OCI-LY1 (cell line): ENCODE measurements around the gene PIK3R5.
"Not testable (repeated sequence)": the region's sequence is repeated elsewhere in the genome, so short reads cannot be mapped to it uniquely, and the experiment has no call there.

Source experiments
- H2AFZ ChIP-seq: fragments of 200-600 bp; sonication (generic), shearing (Covaris generic); 2 replicates; pipeline ENCODE4 v1.6.0; 2014; ENCODE audit warnings: antibody characterized with exemption, mild to moderate bottlenecking, low read length
- H3F3A ChIP-seq: fragments of 200-600 bp; sonication (generic), shearing (Covaris generic); 2 replicates; pipeline ENCODE4 v1.6.0; 2014; ENCODE audit warnings: mild to moderate bottlenecking, antibody characterized with exemption, low read length, moderate library complexity; ENCODE audit not compliant: insufficient read depth
- H3K27ac ChIP-seq: fragments of 200-600 bp; sonication (generic); 2 replicates; pipeline ENCODE4 v1.5.1; 2014; ENCODE audit warnings: low read length, mixed run types, mild to moderate bottlenecking, low read depth; ENCODE audit not compliant: poor library complexity, severe bottlenecking
- H3K27me3 ChIP-seq: fragments of 200-600 bp; sonication (generic); 2 replicates; pipeline ENCODE4 v1.6.0; 2014; ENCODE audit warnings: antibody characterized with exemption, mild to moderate bottlenecking, low read length, moderate library complexity; ENCODE audit not compliant: insufficient read depth
- H3K36me3 ChIP-seq: fragments of 200-600 bp; sonication (generic); 2 replicates; pipeline ENCODE4 v1.6.1; 2014; ENCODE audit warnings: mild to moderate bottlenecking, antibody characterized with exemption, low read length, moderate library complexity, mixed read lengths; ENCODE audit not compliant: insufficient read depth
- H3K4me1 ChIP-seq: fragments of 200-600 bp; sonication (generic); 2 replicates; pipeline ENCODE4 v1.5.1; 2014; ENCODE audit warnings: mild to moderate bottlenecking, low read length, moderate library complexity; ENCODE audit not compliant: insufficient read depth, severe bottlenecking
- H3K4me2 ChIP-seq: fragments of 200-600 bp; sonication (generic), shearing (Covaris generic); 2 replicates; pipeline ENCODE4 v1.6.1; 2014; ENCODE audit warnings: low read length
- H3K4me3 ChIP-seq: fragments of 200-600 bp; sonication (generic); 2 replicates; pipeline ENCODE4 v1.5.1; 2014; ENCODE audit warnings: low read length, low read depth, mild to moderate bottlenecking, mixed read lengths; ENCODE audit not compliant: poor library complexity, severe bottlenecking
- H3K79me2 ChIP-seq: fragments of 200-600 bp; shearing (Covaris generic); 2 replicates; pipeline ENCODE4 v1.6.1; 2016; ENCODE audit warnings: mixed run types, low read length, mixed read lengths; ENCODE audit not compliant: insufficient read depth
- H3K9ac ChIP-seq: fragments of 200-600 bp; sonication (generic), shearing (Covaris generic); 2 replicates; pipeline ENCODE4 v1.6.1; 2014; ENCODE audit warnings: mild to moderate bottlenecking, low read length, mixed read lengths
- H3K9me2 ChIP-seq: fragments of 200-600 bp; sonication (generic), shearing (Covaris generic); 2 replicates; pipeline ENCODE4 v1.6.1; 2014; ENCODE audit warnings: low read depth, mild to moderate bottlenecking, low read length, mixed read lengths
- H3K9me3 ChIP-seq: fragments of 200-600 bp; shearing (Covaris generic); 2 replicates; pipeline ENCODE4 v1.6.1; 2014; ENCODE audit warnings: low read length, mixed read lengths
- H4K20me1 ChIP-seq: fragments of 200-600 bp; sonication (generic), shearing (Covaris generic); 2 replicates; pipeline ENCODE4 v1.6.0; 2016; ENCODE audit warnings: mild to moderate bottlenecking, low read length; ENCODE audit not compliant: insufficient read depth
- EZH2 ChIP-seq: fragments of 200-600 bp; sonication (generic), shearing (Covaris generic); IDR thresholded peaks from 2 replicates; pipeline ENCODE4 v1.8.0; 2017; ENCODE audit warnings: borderline replicate concordance, mixed run types, mild to moderate bottlenecking, antibody characterized with exemption, low read length, moderate library complexity, mixed read lengths
- TF ChIP-seq, protein P1 (sequence below): fragments of 200-600 bp; sonication (generic), shearing (Covaris generic); IDR thresholded peaks from 2 replicates; pipeline ENCODE4 v1.5.1; 2017; ENCODE audit warnings: mild to moderate bottlenecking, antibody characterized with exemption, low read length, moderate library complexity, mixed read lengths

PIK3R5 gene

DNA sequence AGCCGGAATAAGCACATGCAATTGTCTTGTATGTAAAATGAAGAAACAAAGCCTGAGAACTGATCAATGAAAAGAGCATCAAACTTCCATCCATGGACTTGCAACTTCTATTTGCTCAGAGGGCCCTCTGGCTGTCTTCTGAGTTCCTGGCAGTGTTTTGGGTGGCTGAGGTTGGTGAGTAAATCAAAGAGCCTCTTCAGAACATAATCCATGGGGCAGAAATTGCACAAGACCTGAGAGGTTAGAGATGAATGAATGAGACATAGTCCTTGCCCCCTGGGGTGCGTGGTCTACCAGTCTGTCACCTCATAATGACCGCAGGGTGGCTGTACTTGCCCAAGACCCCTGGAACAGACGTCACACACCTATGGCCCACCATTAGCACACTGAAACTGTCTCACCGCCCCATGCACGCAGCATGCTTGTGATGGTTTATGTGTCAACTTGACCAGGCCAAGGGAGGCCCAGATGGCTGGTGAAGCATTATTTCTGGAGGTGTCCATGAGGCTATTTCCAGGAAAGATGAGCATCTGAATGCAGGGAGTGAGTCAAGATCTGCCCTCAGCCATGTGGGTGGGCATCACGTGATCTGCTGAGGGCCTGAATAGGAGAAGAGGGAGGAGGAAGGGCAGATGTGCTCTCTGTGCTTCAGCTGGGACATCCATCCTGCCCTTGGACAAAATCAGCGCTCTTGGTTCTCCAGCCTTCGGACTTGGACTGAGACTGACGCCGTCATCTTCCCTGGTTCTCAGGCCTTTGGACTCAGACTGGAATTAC is 106.3 kb downstream of the PIK3R5 start:
- Histone ChIP-seq H3K9me2 (no peaks in the 10 kb centered on the region), H3K4me1 (no peaks in the 10 kb centered on the region), H3K4me2 (no peak overlapping the region), H3K79me2 (no peaks in the 10 kb centered on the region), H3K4me3 (no peak overlapping the region), H2AFZ (no peak overlapping the region), H3K9ac (no peak overlapping the region), H3K27ac (no peak overlapping the region), H4K20me1 (no peaks in the 10 kb centered on the region), H3K9me3 (no peaks in the 10 kb centered on the region), H3K36me3 (no peaks in the 10 kb centered on the region), H3F3A (no peaks in the 10 kb centered on the region), H3K27me3 (no peaks in the 10 kb centered on the region)
- TF ChIP-seq, protein P1, sequence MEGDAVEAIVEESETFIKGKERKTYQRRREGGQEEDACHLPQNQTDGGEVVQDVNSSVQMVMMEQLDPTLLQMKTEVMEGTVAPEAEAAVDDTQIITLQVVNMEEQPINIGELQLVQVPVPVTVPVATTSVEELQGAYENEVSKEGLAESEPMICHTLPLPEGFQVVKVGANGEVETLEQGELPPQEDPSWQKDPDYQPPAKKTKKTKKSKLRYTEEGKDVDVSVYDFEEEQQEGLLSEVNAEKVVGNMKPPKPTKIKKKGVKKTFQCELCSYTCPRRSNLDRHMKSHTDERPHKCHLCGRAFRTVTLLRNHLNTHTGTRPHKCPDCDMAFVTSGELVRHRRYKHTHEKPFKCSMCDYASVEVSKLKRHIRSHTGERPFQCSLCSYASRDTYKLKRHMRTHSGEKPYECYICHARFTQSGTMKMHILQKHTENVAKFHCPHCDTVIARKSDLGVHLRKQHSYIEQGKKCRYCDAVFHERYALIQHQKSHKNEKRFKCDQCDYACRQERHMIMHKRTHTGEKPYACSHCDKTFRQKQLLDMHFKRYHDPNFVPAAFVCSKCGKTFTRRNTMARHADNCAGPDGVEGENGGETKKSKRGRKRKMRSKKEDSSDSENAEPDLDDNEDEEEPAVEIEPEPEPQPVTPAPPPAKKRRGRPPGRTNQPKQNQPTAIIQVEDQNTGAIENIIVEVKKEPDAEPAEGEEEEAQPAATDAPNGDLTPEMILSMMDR: no peak
- TF ChIP-seq EZH2: no peak

DNA sequence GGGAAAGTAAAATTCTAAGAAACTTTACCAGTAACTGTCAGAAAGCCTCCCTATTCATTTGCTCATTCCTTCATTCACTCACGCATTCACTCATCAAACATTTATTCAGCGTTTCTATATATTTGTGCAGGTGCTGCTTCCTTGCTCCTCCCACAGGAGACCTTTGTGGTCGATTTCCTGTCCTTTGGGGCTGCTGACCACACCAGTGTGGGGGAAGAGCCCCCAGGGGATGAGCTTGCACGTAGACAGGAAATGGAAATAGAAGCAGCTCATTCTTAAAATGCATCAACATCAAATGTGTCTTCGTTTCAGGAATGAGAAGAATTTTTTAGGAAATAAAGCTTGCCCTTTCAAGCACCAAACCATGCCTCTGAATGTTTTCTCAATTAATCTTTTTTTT is 107.6 kb downstream of the PIK3R5 start:
- no peaks in the 10 kb centered on the region for H3K4me1 ChIP-seq
- TF ChIP-seq, protein P1: no peak
- TF ChIP-seq EZH2: no peak
- no peaks in the 10 kb centered on the region for H3K9me2 ChIP-seq
- no peaks in the 10 kb centered on the region for H3K27me3 ChIP-seq
- H3K27ac ChIP-seq: no peak overlapping the region
- H3F3A ChIP-seq: no peaks in the 10 kb centered on the region
- no peaks in the 10 kb centered on the region for H3K9me3 ChIP-seq
- no peak overlapping the region for H3K4me3 ChIP-seq
- no peaks in the 10 kb centered on the region for H4K20me1 ChIP-seq
- no peak overlapping the region for H2AFZ ChIP-seq
- no peak overlapping the region for H3K9ac ChIP-seq
- H3K4me2 ChIP-seq: no peak overlapping the region
- H3K36me3 ChIP-seq: no peaks in the 10 kb centered on the region
- no peaks in the 10 kb centered on the region for H3K79me2 ChIP-seq

DNA sequence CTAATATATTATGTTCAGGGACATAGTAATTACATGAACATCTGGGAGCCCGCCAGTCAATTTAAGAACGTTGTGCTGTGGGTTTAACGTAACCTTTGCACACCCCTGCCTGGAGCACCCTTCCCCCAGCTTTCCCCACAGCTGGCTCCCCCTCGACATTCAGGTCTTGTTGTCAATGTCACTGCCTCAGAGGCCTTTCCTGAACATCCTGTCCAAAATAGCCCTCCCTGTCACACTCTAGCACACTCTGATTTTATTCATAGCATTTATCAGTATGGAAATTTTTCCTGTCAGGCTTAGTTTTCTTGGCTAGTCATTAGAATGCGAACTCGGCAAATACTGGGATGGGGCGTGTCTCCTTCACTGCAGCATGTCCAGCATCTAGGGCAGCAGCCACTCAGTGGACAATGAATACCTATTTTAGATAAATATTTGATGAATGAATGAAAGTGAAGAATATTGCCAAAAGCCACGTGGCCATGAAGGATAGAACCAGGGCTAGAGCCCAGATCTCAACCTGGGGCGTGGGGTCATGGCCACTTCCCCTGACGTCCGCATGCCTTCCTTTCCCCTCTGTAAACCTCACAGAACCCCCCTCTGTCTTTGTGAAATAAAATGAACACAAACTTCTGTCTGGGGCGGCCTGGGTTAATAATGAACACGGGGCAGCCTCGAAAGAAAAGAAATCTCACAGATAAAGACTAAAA is 108.5 kb downstream of the PIK3R5 start:
- H3K79me2 ChIP-seq: no peaks in the 10 kb centered on the region
- no peaks in the 10 kb centered on the region for H3K27me3 ChIP-seq
- no peaks in the 10 kb centered on the region for H4K20me1 ChIP-seq
- TF ChIP-seq EZH2: no peak
- TF ChIP-seq, protein P1: no peak
- no peaks in the 10 kb centered on the region for H3K4me1 ChIP-seq
- no peaks in the 10 kb centered on the region for H3F3A ChIP-seq
- no peak overlapping the region for H3K9ac ChIP-seq
- no peak overlapping the region for H3K27ac ChIP-seq
- H3K4me2 ChIP-seq: no peak overlapping the region
- H3K9me3 ChIP-seq: no peaks in the 10 kb centered on the region
- H3K36me3 ChIP-seq: no peaks in the 10 kb centered on the region
- H2AFZ ChIP-seq: no peak overlapping the region
- no peaks in the 10 kb centered on the region for H3K9me2 ChIP-seq
- H3K4me3 ChIP-seq: no peak overlapping the region

DNA sequence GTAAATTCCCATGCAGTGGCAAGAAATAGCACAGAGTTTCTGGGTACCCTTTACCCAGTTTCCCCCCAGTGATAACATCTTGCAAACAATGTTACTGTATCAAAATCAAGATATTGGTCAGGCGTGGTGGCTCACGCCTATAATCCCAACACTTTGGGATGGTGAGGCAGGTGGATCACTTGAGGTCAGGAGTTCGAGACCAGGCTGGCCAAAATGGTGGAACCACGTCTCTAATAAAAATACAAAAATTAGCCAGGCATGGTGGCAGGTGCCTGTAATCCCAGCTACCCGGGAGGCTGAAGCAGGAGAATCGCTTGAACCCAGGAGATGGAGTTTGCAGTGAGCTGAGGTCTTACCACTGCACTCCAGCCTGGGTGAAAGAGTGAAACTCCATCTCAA is 109.3 kb downstream of the PIK3R5 start:
- not testable (repeated sequence) for H3K4me1 ChIP-seq, H3K9ac ChIP-seq, H3K9me2 ChIP-seq, H3K36me3 ChIP-seq, H3K27me3 ChIP-seq, H3K9me3 ChIP-seq, H3K4me2 ChIP-seq, H4K20me1 ChIP-seq, H3K4me3 ChIP-seq, H3F3A ChIP-seq, H3K27ac ChIP-seq, H3K79me2 ChIP-seq, H2AFZ ChIP-seq
